Mesothelial cell of epicardium (in vitro differentiated cells): Measurements from ENCODE around the gene LRRC7. TPM values are rescaled to one million over a fixed set of nuclear protein-coding genes. Genes with fewer than 3 reads are reported as not detected.

Experiments used
- DNase-seq, 2 experiments: peaks; one replicate each; pipeline ENCODE4 v3.0.0; 2021; ENCODE audit warnings: low spot score in 2 of 2; ENCODE audit not compliant: unreplicated experiment in 2 of 2
- H3K27ac Mint-ChIP-seq: 2 replicates; pipeline ENCODE4 v1.8.0; 2021; ENCODE audit warnings: mixed read lengths
- H3K27me3 Mint-ChIP-seq: 2 replicates; pipeline ENCODE4 v1.8.0; 2021; ENCODE audit warnings: low read depth, mixed read lengths
- H3K36me3 Mint-ChIP-seq: 2 replicates; pipeline ENCODE4 v1.8.0; 2021; ENCODE audit warnings: mixed read lengths
- H3K4me1 Mint-ChIP-seq: 2 replicates; pipeline ENCODE4 v1.8.0; 2021; ENCODE audit warnings: mixed read lengths
- H3K4me3 Mint-ChIP-seq: 2 replicates; pipeline ENCODE4 v1.8.0; 2021; ENCODE audit warnings: mild to moderate bottlenecking, moderate library complexity, mixed read lengths
- H3K9me3 Mint-ChIP-seq: 2 replicates; pipeline ENCODE4 v1.8.0; 2021; ENCODE audit warnings: mixed read lengths
- CTCF ChIP-seq: fragments of 200-600 bp; sonication (generic); IDR thresholded peaks from one replicate; pipeline ENCODE4 v1.5.0; 2021; ENCODE audit warnings: antibody characterized with exemption; ENCODE audit not compliant: unreplicated experiment
- total RNA-seq: library from RNA; stranded (reverse); gene quantifications from 3 replicates; pipeline ENCODE4 v1.2.1, GENCODE V29; 2021

LRRC7 gene
- total RNA-seq, 1 donor from 2014 or later: 0.09 TPM

DNA sequence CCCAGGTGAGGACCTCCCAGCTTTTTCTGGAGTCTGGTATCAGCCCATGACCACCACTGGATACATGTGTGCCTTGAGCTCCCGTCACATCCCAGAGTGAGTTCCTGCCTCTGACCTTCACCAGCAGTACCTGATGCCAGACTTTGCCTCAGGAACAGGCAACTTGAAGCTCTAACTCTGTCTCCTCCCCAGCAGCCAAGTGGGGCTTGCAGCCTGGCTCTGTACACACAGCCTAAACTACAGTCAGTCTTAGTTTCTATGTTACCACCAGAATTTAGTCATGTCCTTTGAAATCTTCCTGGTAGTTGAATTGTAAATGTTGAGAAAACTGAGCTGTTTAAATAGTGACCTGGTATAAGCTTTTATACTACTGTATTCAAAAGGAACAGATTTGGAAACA, 431.1 kb downstream of the LRRC7 start:
- no peak for TF ChIP-seq CTCF
- Mint-ChIP-seq H3K36me3 (no peaks in the 10 kb centered on the region), H3K4me1 (peaks cover 3% of the 10 kb centered on the region), H3K4me3 (no peak overlapping the region), H3K9me3 (no peaks in the 10 kb centered on the region), H3K27me3 (peaks cover 5% of the 10 kb centered on the region), H3K27ac (no peak overlapping the region)
- DNase-seq: no peak

GRCh38 chr1:70003211-70003908, 435.6 kb downstream of the LRRC7 start:
- H3K27me3 Mint-ChIP-seq: peaks cover 5% of the 10 kb centered on the region
- no peak for TF ChIP-seq CTCF
- no peaks in the 10 kb centered on the region for H3K4me1 Mint-ChIP-seq
- no peak overlapping the region for H3K4me3 Mint-ChIP-seq
- no peaks in the 10 kb centered on the region for H3K9me3 Mint-ChIP-seq
- H3K36me3 Mint-ChIP-seq: no peaks in the 10 kb centered on the region
- no peak overlapping the region for H3K27ac Mint-ChIP-seq
- no peak for DNase-seq

- Mint-ChIP-seq H3K4me3 (no peak overlapping the region), H3K27me3 (peaks cover 2% of the 10 kb centered on the region), H3K4me1 (no peaks in the 10 kb centered on the region), H3K27ac (no peak overlapping the region), H3K9me3 (no peaks in the 10 kb centered on the region), H3K36me3 (no peaks in the 10 kb centered on the region)
- TF ChIP-seq CTCF: no peak
- DNase-seq: no peak
Measured at GRCh38 chr1:70005386-70006034, 437.8 kb downstream of the LRRC7 start.

DNA sequence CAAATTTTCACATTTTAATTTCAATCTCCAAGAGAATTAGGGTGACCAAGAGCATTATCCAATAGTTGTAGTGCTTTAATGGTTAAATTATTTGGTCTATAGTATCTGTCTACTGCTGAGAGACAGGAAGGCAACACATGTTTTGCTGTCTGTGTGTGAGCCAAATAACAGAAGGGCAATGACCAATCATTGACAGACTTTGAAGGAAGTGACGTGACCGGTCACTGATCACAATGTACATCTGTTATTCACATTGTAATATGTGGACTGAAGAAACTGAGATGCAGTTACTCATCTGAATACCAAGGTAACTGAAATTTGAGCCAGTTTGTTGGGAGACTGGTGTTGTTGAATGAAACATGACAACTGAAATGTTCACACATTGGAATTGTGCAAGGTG, 440.9 kb downstream of the LRRC7 start:
- no peaks in the 10 kb centered on the region for H3K9me3 Mint-ChIP-seq
- no peaks in the 10 kb centered on the region for H3K36me3 Mint-ChIP-seq
- TF ChIP-seq CTCF: no peak

GRCh38 chr1:70017770-70018169, 450.0 kb downstream of the LRRC7 start:
- H3K36me3 Mint-ChIP-seq: no peaks in the 10 kb centered on the region
- H3K27ac Mint-ChIP-seq: no peak overlapping the region
- no peak overlapping the region for H3K4me3 Mint-ChIP-seq
- H3K9me3 Mint-ChIP-seq: no peaks in the 10 kb centered on the region
- no peak for DNase-seq
- H3K27me3 Mint-ChIP-seq: peaks cover 2% of the 10 kb centered on the region
- no peak for TF ChIP-seq CTCF
- no peaks in the 10 kb centered on the region for H3K4me1 Mint-ChIP-seq

More for the DNA sequence above, 440.9 kb downstream of the LRRC7 start:
- Mint-ChIP-seq H3K4me3 (no peak overlapping the region), H3K27me3 (peaks cover 2% of the 10 kb centered on the region), H3K27ac (no peak overlapping the region), H3K4me1 (no peaks in the 10 kb centered on the region)
- DNase-seq: no peak
